AG09309 (cell line): ENCODE results near the gene HMBS.

Experiments
- DNase-seq: peaks from one replicate; pipeline ENCODE4 v3.0.0-alpha.2; 2010; ENCODE audit warnings: low read depth
- H3K4me3 ChIP-seq: 2 replicates; pipeline ENCODE4 v1.5.1; 2011; ENCODE audit warnings: mild to moderate bottlenecking, low read depth, low read length, moderate library complexity; ENCODE audit not compliant: control insufficient read depth
- TF ChIP-seq, protein P1 (sequence below): IDR thresholded peaks from 2 replicates; pipeline ENCODE4 v1.5.1; 2011; ENCODE audit warnings: mild to moderate bottlenecking, low read depth, low read length, inconsistent platforms; ENCODE audit not compliant: insufficient read depth, control insufficient read depth; ENCODE audit errors: missing control alignments

HMBS gene

DNA sequence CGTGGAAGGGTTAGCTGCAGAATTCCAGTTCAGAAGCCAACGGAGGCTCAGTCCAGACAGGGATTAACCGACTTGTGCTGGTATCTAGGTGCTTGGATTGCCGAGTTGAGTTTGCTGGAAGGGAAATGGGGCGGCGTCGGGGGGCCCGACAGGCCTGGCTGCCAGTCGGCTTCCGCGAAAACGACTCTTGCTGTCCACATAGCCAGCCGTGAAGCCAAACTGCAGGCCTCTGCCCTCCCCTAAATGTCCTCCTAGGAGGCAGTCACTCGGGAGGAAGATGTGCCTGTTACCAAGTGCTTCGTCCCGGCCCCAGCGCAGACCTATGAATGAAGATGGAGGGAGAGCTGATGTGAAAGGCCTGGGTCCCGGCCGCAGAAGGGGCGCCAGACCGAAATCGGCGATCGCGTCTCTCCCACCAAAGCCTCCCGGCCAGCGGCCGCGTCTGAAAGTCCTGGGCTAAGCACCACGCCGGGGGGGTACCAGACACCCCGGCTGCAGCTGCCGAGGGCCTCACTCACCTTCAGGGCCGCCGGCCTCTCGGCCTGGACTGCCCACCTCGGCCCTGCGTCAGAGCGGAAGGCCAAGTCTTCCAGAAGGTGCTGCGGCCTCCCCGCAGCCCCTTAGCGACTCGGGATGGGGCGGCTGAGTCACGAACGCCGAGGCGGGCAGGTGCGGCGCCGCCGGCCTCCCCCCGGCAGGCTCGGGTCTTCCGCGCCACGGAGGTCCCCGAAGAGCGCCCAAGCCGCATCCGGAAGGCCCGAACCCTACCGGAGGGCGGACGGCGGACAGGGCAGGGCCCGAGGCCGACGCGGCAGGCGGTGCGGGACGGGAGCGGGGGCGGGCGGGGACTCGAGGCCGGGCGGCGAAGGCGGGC lies 9.5 kb downstream of the HMBS start:
- DNase-seq: no peak
- TF ChIP-seq, protein P1, sequence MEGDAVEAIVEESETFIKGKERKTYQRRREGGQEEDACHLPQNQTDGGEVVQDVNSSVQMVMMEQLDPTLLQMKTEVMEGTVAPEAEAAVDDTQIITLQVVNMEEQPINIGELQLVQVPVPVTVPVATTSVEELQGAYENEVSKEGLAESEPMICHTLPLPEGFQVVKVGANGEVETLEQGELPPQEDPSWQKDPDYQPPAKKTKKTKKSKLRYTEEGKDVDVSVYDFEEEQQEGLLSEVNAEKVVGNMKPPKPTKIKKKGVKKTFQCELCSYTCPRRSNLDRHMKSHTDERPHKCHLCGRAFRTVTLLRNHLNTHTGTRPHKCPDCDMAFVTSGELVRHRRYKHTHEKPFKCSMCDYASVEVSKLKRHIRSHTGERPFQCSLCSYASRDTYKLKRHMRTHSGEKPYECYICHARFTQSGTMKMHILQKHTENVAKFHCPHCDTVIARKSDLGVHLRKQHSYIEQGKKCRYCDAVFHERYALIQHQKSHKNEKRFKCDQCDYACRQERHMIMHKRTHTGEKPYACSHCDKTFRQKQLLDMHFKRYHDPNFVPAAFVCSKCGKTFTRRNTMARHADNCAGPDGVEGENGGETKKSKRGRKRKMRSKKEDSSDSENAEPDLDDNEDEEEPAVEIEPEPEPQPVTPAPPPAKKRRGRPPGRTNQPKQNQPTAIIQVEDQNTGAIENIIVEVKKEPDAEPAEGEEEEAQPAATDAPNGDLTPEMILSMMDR: no peak
- peak overlapping the region; percentile 90 for H3K4me3 ChIP-seq

DNA sequence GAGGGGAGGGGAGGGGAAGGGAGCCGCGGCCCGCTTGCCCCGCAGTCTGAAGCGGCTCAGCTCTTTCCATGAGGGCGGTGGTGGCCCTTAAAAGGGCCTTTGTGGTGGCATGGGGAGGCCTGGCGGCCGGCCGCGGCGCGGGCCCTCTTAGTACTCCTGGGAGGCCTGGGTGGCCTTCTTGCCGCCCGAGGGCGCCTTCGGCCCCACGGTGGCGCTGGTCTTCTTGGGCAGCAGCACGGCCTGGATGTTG lies 10.1 kb downstream of the HMBS start:
- peak overlapping the region; percentile 90 for H3K4me3 ChIP-seq
- TF ChIP-seq, protein P1: peak; percentile 74
- peak; percentile 59 for DNase-seq

DNA sequence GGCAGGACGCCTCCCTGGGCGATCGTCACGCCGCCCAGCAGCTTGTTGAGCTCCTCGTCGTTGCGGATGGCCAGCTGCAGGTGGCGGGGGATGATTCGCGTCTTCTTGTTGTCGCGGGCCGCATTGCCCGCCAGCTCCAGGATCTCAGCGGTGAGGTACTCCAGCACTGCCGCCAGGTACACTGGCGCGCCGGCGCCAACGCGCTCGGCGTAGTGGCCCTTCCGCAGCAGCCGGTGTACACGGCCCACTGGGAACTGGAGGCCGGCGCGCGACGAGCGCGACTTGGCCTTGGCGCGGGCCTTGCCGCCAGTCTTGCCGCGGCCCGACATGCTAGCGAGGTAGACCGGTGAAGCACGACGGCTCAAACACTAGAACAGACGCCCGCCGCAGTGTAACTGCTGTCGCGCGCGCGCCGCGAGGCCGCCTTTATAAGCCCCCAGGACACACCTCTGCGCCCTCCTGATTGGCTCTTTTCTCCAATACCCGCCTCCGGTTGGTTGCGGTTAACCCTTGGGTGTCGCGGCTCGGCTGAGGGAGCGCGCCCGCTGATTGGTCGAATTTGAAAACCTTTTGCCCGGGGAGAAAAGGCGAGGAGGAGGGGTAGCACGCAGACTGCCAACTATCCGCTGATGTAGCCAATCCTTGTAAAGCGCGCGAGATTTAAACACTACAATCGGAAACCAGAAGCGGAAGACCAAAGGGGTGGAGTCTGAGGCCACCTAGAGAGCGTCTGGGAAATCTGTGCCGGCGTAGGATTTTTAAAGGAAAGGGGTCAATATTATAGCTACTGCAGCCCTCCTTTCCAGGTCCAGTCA lies 10.6 kb downstream of the HMBS start:
- peak overlapping the region; percentile 90 for H3K4me3 ChIP-seq
- TF ChIP-seq, protein P1: no peak
- peak; percentile 99 for DNase-seq

DNA sequence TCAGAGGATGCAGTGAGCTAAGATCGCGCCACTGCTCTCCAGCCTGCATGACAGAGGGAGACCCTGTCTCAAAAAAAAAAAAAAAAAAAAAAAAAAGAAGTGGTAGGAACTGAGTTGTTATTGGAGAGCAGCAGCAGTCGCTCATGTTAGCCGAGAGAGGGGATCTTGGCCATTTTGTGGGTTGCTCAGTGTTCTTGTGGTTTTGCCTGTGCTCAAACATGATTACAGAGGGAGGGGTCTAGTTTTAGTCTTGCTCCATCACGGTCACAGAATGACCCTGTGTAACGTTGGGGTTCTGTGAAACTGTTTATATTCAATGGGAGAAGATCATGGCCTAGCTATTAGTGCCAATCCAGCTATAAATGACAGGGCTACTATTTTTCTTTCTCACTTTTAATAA lies 15.0 kb downstream of the HMBS start:
- no peak overlapping the region for H3K4me3 ChIP-seq
- TF ChIP-seq, protein P1: no peak
- DNase-seq: no peak

DNA sequence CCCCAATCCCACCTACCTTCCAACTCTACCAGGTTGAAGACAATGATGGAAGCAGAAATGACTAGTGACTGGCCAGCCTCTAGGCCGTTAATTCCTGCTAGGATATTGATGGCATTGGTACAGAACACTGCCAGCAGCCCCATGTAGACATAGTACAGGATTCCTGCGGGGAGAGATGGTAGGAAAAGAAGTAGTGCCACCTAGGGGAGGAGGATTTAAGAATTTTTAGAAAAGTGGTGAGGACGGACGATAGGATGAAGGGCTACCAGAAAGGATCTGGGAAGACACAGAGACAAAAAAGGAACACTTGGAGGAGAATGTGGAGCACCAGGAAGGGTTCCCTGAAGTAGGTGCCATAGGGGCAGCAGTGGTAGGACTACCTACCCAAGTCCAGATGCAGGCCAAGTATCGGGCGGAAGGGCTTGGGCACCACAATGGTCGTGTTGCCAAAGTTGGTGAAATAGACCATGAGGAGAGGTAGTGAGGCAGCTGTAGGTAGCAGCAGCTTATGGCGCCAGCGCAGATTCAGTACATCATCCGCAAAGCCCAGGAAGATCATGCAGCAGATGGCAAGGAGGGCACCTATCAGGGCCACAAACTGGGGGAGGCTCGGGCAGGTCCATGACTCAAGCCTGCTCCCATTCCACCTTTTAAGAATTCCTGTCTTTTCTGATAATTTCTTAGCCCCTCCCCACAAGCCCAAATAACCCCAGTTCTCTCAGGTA lies 15.7 kb downstream of the HMBS start:
- TF ChIP-seq, protein P1: peak; percentile 52
- no peak for DNase-seq
- peak overlapping the region; percentile 83 for H3K4me3 ChIP-seq

DNA sequence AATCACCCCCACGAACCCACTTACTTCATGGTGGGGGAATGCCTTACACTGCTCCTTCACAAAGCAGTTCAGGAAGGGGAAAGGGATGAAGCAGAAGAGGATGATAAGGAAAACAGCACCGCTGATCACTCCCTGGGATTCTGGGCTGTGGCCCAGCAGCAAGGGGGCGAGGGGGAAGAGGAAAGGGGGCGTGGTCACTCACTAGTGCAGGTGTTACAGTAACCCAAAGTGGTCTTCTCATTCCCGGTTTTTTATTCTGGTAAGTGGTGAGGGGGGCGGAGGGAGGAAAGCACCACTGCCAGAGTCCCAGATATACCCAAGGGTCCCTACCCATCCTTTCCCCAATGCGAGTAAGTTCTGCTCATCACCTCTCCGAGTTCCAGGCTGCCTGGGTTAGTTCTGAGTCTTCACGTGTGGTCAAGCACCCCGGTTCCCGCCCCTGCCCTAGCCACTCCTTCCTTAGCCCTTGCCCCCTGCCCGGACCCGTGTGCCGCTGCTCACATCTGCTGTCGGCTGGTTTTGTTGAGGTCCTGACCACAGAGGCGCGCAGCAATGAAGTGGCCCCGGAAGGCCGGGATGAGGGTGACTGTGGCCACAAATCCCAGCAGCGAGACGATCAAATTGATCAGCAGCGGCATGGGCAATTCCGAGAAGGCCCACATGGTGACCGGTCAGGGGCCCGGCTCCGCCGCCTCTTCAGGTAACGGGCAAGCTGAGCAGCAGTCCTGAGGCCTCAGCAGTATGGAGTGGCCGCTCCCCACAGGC lies 16.5 kb downstream of the HMBS start:
- DNase-seq: no peak
- H3K4me3 ChIP-seq: peak overlapping the region; percentile 83
- TF ChIP-seq, protein P1: no peak
